Smooth muscle cell (in vitro differentiated cells): ENCODE data around the gene CPEB1. TPM values are rescaled to one million over a fixed set of nuclear protein-coding genes. Genes with fewer than 3 reads are reported as not detected.
A peak's percentile ranks its signal among the peaks of the same experiment; 100 is the strongest.

Experiments used
- DNase-seq: peaks from one replicate; lab custom pipeline; 2025; ENCODE audit not compliant: unreplicated experiment; lab: John Stamatoyannopoulos, UW
- H2AFZ ChIP-seq: fragments of 200-600 bp; sonication (generic); 2 replicates; pipeline ENCODE4 v1.6.0; 2016; ENCODE audit warnings: antibody characterized with exemption, low read depth, mild to moderate bottlenecking
- H3F3A ChIP-seq: fragments of 200-600 bp; sonication (generic); 2 replicates; pipeline ENCODE4 v1.6.0; 2017; ENCODE audit warnings: antibody characterized with exemption, low read depth
- H3K27ac ChIP-seq: fragments of 200-600 bp; sonication (generic); 2 replicates; pipeline ENCODE4 v1.5.1; 2016; ENCODE audit warnings: low read depth, mild to moderate bottlenecking
- H3K27me3 ChIP-seq: fragments of 200-600 bp; sonication (generic); 2 replicates; pipeline ENCODE4 v1.6.1; 2016; ENCODE audit warnings: low read depth, mild to moderate bottlenecking
- H3K36me3 ChIP-seq: fragments of 200-600 bp; sonication (generic); 2 replicates; pipeline ENCODE4 v1.5.1; 2016; ENCODE audit warnings: low read depth
- H3K4me1 ChIP-seq: fragments of 200-600 bp; sonication (generic); 2 replicates; pipeline ENCODE4 v1.5.1; 2016; ENCODE audit warnings: low read depth
- H3K4me2 ChIP-seq: fragments of 200-600 bp; sonication (generic); 2 replicates; pipeline ENCODE4 v1.6.0; 2016; ENCODE audit warnings: mild to moderate bottlenecking
- H3K4me3 ChIP-seq: fragments of 200-600 bp; sonication (generic); 2 replicates; pipeline ENCODE4 v1.5.1; 2016; ENCODE audit warnings: mild to moderate bottlenecking
- H3K79me2 ChIP-seq: fragments of 200-600 bp; sonication (generic); 2 replicates; pipeline ENCODE4 v1.6.0; 2016; ENCODE audit warnings: low read depth, mild to moderate bottlenecking
- H3K9ac ChIP-seq: fragments of 200-600 bp; sonication (generic); 2 replicates; pipeline ENCODE4 v1.6.0; 2016; ENCODE audit warnings: low read depth
- H3K9me3 ChIP-seq: fragments of 200-600 bp; sonication (generic); replicated peaks from 2 replicates; pipeline ENCODE4 v1.5.1; 2016; ENCODE audit warnings: low read depth
- H4K20me1 ChIP-seq: fragments of 200-600 bp; sonication (generic); 2 replicates; pipeline ENCODE4 v1.6.0; 2016; ENCODE audit warnings: low read depth
- CTCF ChIP-seq: fragments of 200-600 bp; sonication (generic); IDR thresholded peaks from 2 replicates; pipeline ENCODE4 v1.5.1; 2017; ENCODE audit warnings: borderline replicate concordance, mild to moderate bottlenecking, antibody characterized with exemption; ENCODE audit not compliant: insufficient read depth, poor library complexity, severe bottlenecking
- WGBS: methylation state at CpG from one replicate; pipeline ENCODE4 v1.1.7; 2016; ENCODE audit warnings: low lambda C conversion rate; 5-methylcytosine and 5-hydroxymethylcytosine counted together
- polyA plus RNA-seq: library from polyadenylated mRNA; unstranded; fragments of >200 nt; fragmentation: Nextera tagmentation; extraction: Ambion mirVana; gene quantifications from 2 replicates; pipeline ENCODE4 v1.2.1, GENCODE V29; 2016
- total RNA-seq: library from RNA; depleted of rRNA; stranded (reverse); fragments of >200 nt; gene quantifications from 2 replicates; pipeline ENCODE4 v1.2.3, GENCODE V29; 2014

CPEB1 gene
- total and polyA plus RNA-seq, 2 experiments from 2014 or later: 5.8 to 9.8 TPM

GRCh38 chr15:82595203-82595602 is 52.0 kb downstream of the CPEB1 start:
- DNase-seq: no peak

GRCh38 chr15:82587805-82588204 is 59.4 kb downstream of the CPEB1 start:
- no peaks in the 10 kb centered on the region for H3K79me2 ChIP-seq
- no peaks in the 10 kb centered on the region for H3F3A ChIP-seq
- H3K36me3 ChIP-seq: no peaks in the 10 kb centered on the region
- no peak overlapping the region for H3K4me3 ChIP-seq
- H3K27me3 ChIP-seq: no peaks in the 10 kb centered on the region
- no peak overlapping the region for H3K27ac ChIP-seq
- DNase-seq: no peak
- H3K4me1 ChIP-seq: peaks cover 17% of the 10 kb centered on the region
- no peaks in the 10 kb centered on the region for H4K20me1 ChIP-seq
- H3K9me3 ChIP-seq: no peaks in the 10 kb centered on the region
- no peak for TF ChIP-seq CTCF
- no peak overlapping the region for H3K9ac ChIP-seq
- 63% methylated on average over 4 of the region's 4 CpGs for WGBS
- H3K4me2 ChIP-seq: no peak overlapping the region
- H2AFZ ChIP-seq: no peak overlapping the region

More at GRCh38 chr15:82595203-82595602, 52.0 kb downstream of the CPEB1 start:
- no peak overlapping the region for H3K4me3 ChIP-seq
- H3K4me1 ChIP-seq: no peaks in the 10 kb centered on the region
- no peaks in the 10 kb centered on the region for H3F3A ChIP-seq
- peaks cover 5% of the 10 kb centered on the region for H3K27me3 ChIP-seq
- no peak overlapping the region for H3K9ac ChIP-seq
- no peaks in the 10 kb centered on the region for H3K79me2 ChIP-seq
- no peak overlapping the region for H3K4me2 ChIP-seq
- H3K9me3 ChIP-seq: no peaks in the 10 kb centered on the region
- no peaks in the 10 kb centered on the region for H3K36me3 ChIP-seq
- no peak for TF ChIP-seq CTCF
- H2AFZ ChIP-seq: no peak overlapping the region
- H4K20me1 ChIP-seq: no peaks in the 10 kb centered on the region
- H3K27ac ChIP-seq: no peak overlapping the region
- 89% methylated on average over 3 of the region's 3 CpGs for WGBS

GRCh38 chr15:82585072-82585471 is 62.1 kb downstream of the CPEB1 start:
- Histone ChIP-seq H3K9me3 (no peaks in the 10 kb centered on the region), H3K9ac (no peak overlapping the region), H3K79me2 (no peaks in the 10 kb centered on the region), H3K4me2 (peak overlapping the region; percentile 71), H3K4me1 (peaks cover 17% of the 10 kb centered on the region), H3F3A (no peaks in the 10 kb centered on the region), H4K20me1 (no peaks in the 10 kb centered on the region), H3K36me3 (no peaks in the 10 kb centered on the region), H3K27ac (peak overlapping the region; percentile 55), H3K4me3 (no peak overlapping the region), H2AFZ (no peak overlapping the region), H3K27me3 (no peaks in the 10 kb centered on the region)
- no peak for DNase-seq
- TF ChIP-seq CTCF: peak; percentile 40
- WGBS: 17% methylated on average over 3 of the region's 3 CpGs

GRCh38 chr15:82580713-82581112 is 66.5 kb downstream of the CPEB1 start:
- Histone ChIP-seq H3K9me3 (no peaks in the 10 kb centered on the region), H3K27me3 (no peaks in the 10 kb centered on the region), H3F3A (no peaks in the 10 kb centered on the region), H4K20me1 (no peaks in the 10 kb centered on the region), H3K36me3 (no peaks in the 10 kb centered on the region), H3K27ac (no peak overlapping the region), H3K4me1 (peaks cover 4% of the 10 kb centered on the region), H2AFZ (no peak overlapping the region), H3K4me3 (no peak overlapping the region), H3K4me2 (no peak overlapping the region), H3K9ac (no peak overlapping the region), H3K79me2 (no peaks in the 10 kb centered on the region)
- TF ChIP-seq CTCF: no peak
- 83% methylated on average over 2 of the region's 2 CpGs for WGBS
- no peak for DNase-seq
